GM23338 (cell line): ENCODE results near the gene HHAT. TPM values are rescaled to one million over a fixed set of nuclear protein-coding genes. Genes with fewer than 3 reads are reported as not detected.

Source experiments
- ATAC-seq: fragments of 200-7000 bp; cut with Tn5 transposase; 3 replicates; pipeline ENCODE4 v1.9.1; 2020
- DNase-seq: peaks from one replicate; pipeline ENCODE4 v3.0.0-alpha.2; 2015; ENCODE audit warnings: low spot score
- H2AFZ ChIP-seq: fragments of 200-600 bp; sonication (generic); 2 replicates; pipeline ENCODE4 v1.8.0; 2016; ENCODE audit warnings: antibody characterized with exemption, mild to moderate bottlenecking, moderate library complexity
- H3F3A ChIP-seq: fragments of 200-600 bp; sonication (generic); replicated peaks from 2 replicates; pipeline ENCODE4 v1.8.0; 2017; ENCODE audit warnings: antibody characterized with exemption, mixed run types, low read depth
- H3K27ac ChIP-seq: fragments of 200-600 bp; sonication (generic); 2 replicates; pipeline ENCODE4 v1.6.1; 2016; ENCODE audit warnings: low read depth
- H3K27me3 ChIP-seq: fragments of 200-600 bp; sonication (generic); 2 replicates; pipeline ENCODE4 v1.8.0; 2016; ENCODE audit warnings: mild to moderate bottlenecking, mixed run types, moderate library complexity; ENCODE audit not compliant: insufficient read depth
- H3K36me3 ChIP-seq: fragments of 200-600 bp; sonication (generic); 2 replicates; pipeline ENCODE4 v1.8.0; 2016; ENCODE audit warnings: mild to moderate bottlenecking; ENCODE audit not compliant: insufficient read depth
- H3K4me1 ChIP-seq: fragments of 200-600 bp; sonication (generic); 2 replicates; pipeline ENCODE4 v1.8.0; 2016; ENCODE audit warnings: mild to moderate bottlenecking, moderate library complexity; ENCODE audit not compliant: insufficient read depth
- H3K4me2 ChIP-seq: fragments of 200-600 bp; sonication (generic); 2 replicates; pipeline ENCODE4 v1.7.1; 2017; ENCODE audit warnings: mixed run types
- H3K4me3 ChIP-seq: fragments of 200-600 bp; sonication (generic); 2 replicates; pipeline ENCODE4 v1.6.1; 2016; ENCODE audit warnings: mixed run types
- H3K79me2 ChIP-seq: fragments of 200-600 bp; sonication (generic); replicated peaks from 2 replicates; pipeline ENCODE4 v1.8.0; 2017; ENCODE audit warnings: mild to moderate bottlenecking; ENCODE audit not compliant: insufficient read depth
- H3K9me2 ChIP-seq: fragments of 200-600 bp; sonication (generic); 2 replicates; pipeline ENCODE4 v1.8.0; 2017; ENCODE audit not compliant: insufficient read depth
- H4K20me1 ChIP-seq: fragments of 200-600 bp; sonication (generic); replicated peaks from 2 replicates; pipeline ENCODE4 v1.8.0; 2017; ENCODE audit warnings: mild to moderate bottlenecking; ENCODE audit not compliant: insufficient read depth
- H3K27ac Mint-ChIP-seq: 2 replicates; pipeline ENCODE4 v1.8.0; 2020; ENCODE audit warnings: inconsistent platforms, mild to moderate bottlenecking, moderate library complexity, mixed read lengths
- H3K27me3 Mint-ChIP-seq: 3 replicates; pipeline ENCODE4 v1.8.0; 2022; ENCODE audit warnings: low read depth, mild to moderate bottlenecking, moderate library complexity, mixed read lengths, inconsistent platforms; ENCODE audit not compliant: insufficient read depth, poor library complexity
- H3K36me3 Mint-ChIP-seq: 3 replicates; pipeline ENCODE4 v1.8.0; 2021; ENCODE audit warnings: low read depth, mild to moderate bottlenecking, inconsistent platforms, moderate library complexity, mixed read lengths
- H3K4me1 Mint-ChIP-seq: 3 replicates; pipeline ENCODE4 v1.8.0; 2020; ENCODE audit warnings: mild to moderate bottlenecking, inconsistent platforms, mixed read lengths
- H3K4me3 Mint-ChIP-seq: 3 replicates; pipeline ENCODE4 v1.8.0; 2021; ENCODE audit warnings: moderate library complexity, mild to moderate bottlenecking, inconsistent platforms, mixed read lengths
- H3K9me3 Mint-ChIP-seq: 3 replicates; pipeline ENCODE4 v1.8.0; 2020; ENCODE audit warnings: moderate library complexity, mild to moderate bottlenecking, inconsistent platforms, mixed read lengths
- CREB1 ChIP-seq: fragments of 250-450 bp; sonication (Bioruptor Pico); IDR thresholded peaks from 2 replicates; pipeline ENCODE4 v1.5.0; 2020; ENCODE audit warnings: low read depth, mild to moderate bottlenecking, moderate library complexity
- CTCF ChIP-seq, 2 experiments: fragments of 200-600 bp in 1 of 2; sonication (generic) in 1 of 2; conservative IDR thresholded peaks; 2 replicates each; pipeline versions ENCODE4 v1.5.1 to v1.6.1; 2016 to 2017; ENCODE audit warnings: antibody characterized with exemption in 2 of 2, low read depth in 2 of 2, mild to moderate bottlenecking in 2 of 2, moderate library complexity in 1 of 2
- EZH2 ChIP-seq: fragments of 200-600 bp; sonication (generic); IDR thresholded peaks from one replicate; pipeline ENCODE4 v1.8.0; 2017; ENCODE audit warnings: antibody characterized with exemption, mild to moderate bottlenecking, low read depth; ENCODE audit not compliant: unreplicated experiment
- EZH2phosphoT487 ChIP-seq: fragments of 200-600 bp; sonication (generic); IDR thresholded peaks from one replicate; pipeline ENCODE4 v1.8.1; 2018; ENCODE audit warnings: antibody characterized with exemption; ENCODE audit not compliant: unreplicated experiment
- ZNF462 ChIP-seq: fragments of 250-450 bp; sonication (Bioruptor Pico); IDR thresholded peaks from 2 replicates; pipeline ENCODE4 v1.5.0; 2020; ENCODE audit warnings: mild to moderate bottlenecking, moderate library complexity
- polyA plus RNA-seq: library from polyadenylated mRNA; unstranded; fragments of >200 nt; fragmentation: Nextera tagmentation; extraction: Ambion mirVana; gene quantifications from 2 replicates; pipeline ENCODE4 v1.2.1, GENCODE V29; 2016
- total RNA-seq: library from RNA; depleted of rRNA; stranded (reverse); fragments of >200 nt; shearing (Covaris generic); gene quantifications from 2 replicates; pipeline ENCODE4 v1.2.3, GENCODE V29; 2014

HHAT gene
- total and polyA plus RNA-seq, 2 experiments from 2014 or later: 0.11 to 0.66 TPM

GRCh38 chr1:210328032-210328745 lies 513 bp upstream of the HHAT start:
- H3K9me2 ChIP-seq: no peaks in the 10 kb centered on the region
- H3K36me3 ChIP-seq: no peaks in the 10 kb centered on the region
- no peaks in the 10 kb centered on the region for H4K20me1 ChIP-seq
- peaks cover 59% of the 10 kb centered on the region for H3K27me3 Mint-ChIP-seq
- H3K4me1 ChIP-seq: peaks cover 7% of the 10 kb centered on the region; the same call in 1 of the 2 replicates
- no peaks in the 10 kb centered on the region for H3K36me3 Mint-ChIP-seq
- H3K79me2 ChIP-seq: no peaks in the 10 kb centered on the region
- peak overlapping the region; percentile 100 for H2AFZ ChIP-seq
- peak; percentile 8 for DNase-seq
- H3F3A ChIP-seq: 0 out of 2 replicates have a peak, but pooled peaks cover 7% of the 10 kb centered on the region
- H3K4me3 ChIP-seq: peak overlapping the region; percentile 77
- peak overlapping the region; percentile 93 for H3K4me2 ChIP-seq
- ATAC-seq: peak; percentile 12
- H3K27me3 ChIP-seq: peaks cover 77% of the 10 kb centered on the region
- no peak overlapping the region for H3K27ac Mint-ChIP-seq
- peaks cover 9% of the 10 kb centered on the region; the same call in 2 of the 3 replicates for H3K9me3 Mint-ChIP-seq
- peak overlapping the region; percentile 93 for H3K4me3 Mint-ChIP-seq
- H3K27ac ChIP-seq: no peak overlapping the region
- peaks cover 7% of the 10 kb centered on the region; the same call in 2 of the 3 replicates for H3K4me1 Mint-ChIP-seq
- TF ChIP-seq EZH2 (peak; percentile 52), ZNF462 (CRISPR knock-in tag) (no peak)

- DNase-seq: no peak
- no peaks in the 10 kb centered on the region for H4K20me1 ChIP-seq
- no peak overlapping the region for H2AFZ ChIP-seq
- no peaks in the 10 kb centered on the region for H3K79me2 ChIP-seq
- Mint-ChIP-seq H3K9me3 (peaks cover 3% of the 10 kb centered on the region; the same call in 2 of the 3 replicates), H3K4me1 (peaks cover 7% of the 10 kb centered on the region; the same call in 2 of the 3 replicates), H3K27me3 (peaks cover 65% of the 10 kb centered on the region), H3K27ac (no peak overlapping the region), H3K4me3 (peak overlapping the region; percentile 93; the same call in 1 of the 3 replicates), H3K36me3 (no peaks in the 10 kb centered on the region)
- ATAC-seq: no peak
- H3K4me2 ChIP-seq: no peak overlapping the region
- 0 out of 2 replicates have a peak, but pooled peaks cover 7% of the 10 kb centered on the region for H3F3A ChIP-seq
- H3K27me3 ChIP-seq: peaks cover 94% of the 10 kb centered on the region
- H3K36me3 ChIP-seq: no peaks in the 10 kb centered on the region
- no peak overlapping the region for H3K27ac ChIP-seq
- H3K4me1 ChIP-seq: peaks cover 7% of the 10 kb centered on the region; the same call in 1 of the 2 replicates
- no peak for TF ChIP-seq EZH2phosphoT487
- no peak for TF ChIP-seq CREB1 (CRISPR knock-in tag)
- no peak for TF ChIP-seq CTCF (conservative IDR thresholded peaks at IDR 0.05; ENCODE audit: low read depth in 2 of 2)
- no peak overlapping the region for H3K4me3 ChIP-seq
- H3K9me2 ChIP-seq: no peaks in the 10 kb centered on the region
Measured at GRCh38 chr1:210330279-210330866, 1.7 kb downstream of the HHAT start.
